GM12874 (cell line): ENCODE results near the gene GCHFR.
A peak's percentile ranks its signal among the peaks of the same experiment; 100 is the strongest.

Experiments used
- TF ChIP-seq, protein P1 (sequence below): IDR thresholded peaks from 2 replicates; pipeline ENCODE4 v1.5.1; 2011; ENCODE audit warnings: low read depth, mild to moderate bottlenecking, control low read depth, low read length, moderate library complexity; ENCODE audit not compliant: insufficient read depth

Gene GCHFR

DNA sequence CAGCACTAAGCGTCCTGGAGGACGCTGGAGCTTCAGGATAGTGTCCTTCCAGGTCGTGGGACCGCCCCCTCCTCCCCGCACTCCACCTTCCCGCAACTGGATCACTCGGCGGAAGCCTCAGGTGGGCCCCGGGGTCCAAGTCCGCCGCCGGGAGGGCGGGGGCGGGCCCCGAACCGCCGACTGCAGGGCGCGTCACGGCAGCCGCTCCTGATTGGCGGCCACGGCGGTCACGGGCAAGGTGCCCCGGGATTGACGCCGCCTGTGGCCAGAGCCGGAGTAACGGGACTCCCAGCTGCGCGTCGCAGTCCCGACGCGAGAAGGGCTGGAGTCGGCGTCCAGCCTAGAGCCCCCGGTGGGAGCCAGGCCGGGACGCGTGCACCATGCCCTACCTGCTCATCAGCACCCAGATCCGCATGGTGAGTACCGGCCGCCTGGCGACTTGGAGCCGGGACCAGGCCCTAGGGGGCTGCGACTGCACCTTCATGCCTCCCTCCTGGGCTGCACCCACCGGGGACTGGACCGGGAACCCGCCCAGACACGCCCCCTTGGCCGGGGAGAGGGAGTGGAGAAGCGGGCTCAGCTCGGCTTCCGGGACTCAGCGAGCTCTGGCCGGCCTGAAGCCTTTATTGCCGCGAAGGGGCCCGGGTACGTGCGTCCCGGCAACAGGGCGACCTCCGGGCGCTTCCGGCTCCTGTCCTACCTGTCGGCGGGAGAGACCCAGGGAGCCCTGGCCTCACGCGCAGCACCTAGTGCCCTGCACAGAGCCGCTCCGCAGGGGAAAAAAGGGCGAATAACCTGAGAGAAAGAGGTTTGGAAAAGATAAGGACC, at the start of gene GCHFR:
GCHFR (plus strand) TSS at position 268 of the 828 bp plus-strand sequence; CDS start at position 381, 113 bp downstream.
- TF ChIP-seq, protein P1, sequence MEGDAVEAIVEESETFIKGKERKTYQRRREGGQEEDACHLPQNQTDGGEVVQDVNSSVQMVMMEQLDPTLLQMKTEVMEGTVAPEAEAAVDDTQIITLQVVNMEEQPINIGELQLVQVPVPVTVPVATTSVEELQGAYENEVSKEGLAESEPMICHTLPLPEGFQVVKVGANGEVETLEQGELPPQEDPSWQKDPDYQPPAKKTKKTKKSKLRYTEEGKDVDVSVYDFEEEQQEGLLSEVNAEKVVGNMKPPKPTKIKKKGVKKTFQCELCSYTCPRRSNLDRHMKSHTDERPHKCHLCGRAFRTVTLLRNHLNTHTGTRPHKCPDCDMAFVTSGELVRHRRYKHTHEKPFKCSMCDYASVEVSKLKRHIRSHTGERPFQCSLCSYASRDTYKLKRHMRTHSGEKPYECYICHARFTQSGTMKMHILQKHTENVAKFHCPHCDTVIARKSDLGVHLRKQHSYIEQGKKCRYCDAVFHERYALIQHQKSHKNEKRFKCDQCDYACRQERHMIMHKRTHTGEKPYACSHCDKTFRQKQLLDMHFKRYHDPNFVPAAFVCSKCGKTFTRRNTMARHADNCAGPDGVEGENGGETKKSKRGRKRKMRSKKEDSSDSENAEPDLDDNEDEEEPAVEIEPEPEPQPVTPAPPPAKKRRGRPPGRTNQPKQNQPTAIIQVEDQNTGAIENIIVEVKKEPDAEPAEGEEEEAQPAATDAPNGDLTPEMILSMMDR = peak; percentile 52

- TF ChIP-seq, protein P1 = no peak
Measured at GRCh38 chr15:40714144-40714543, 49.7 kb upstream of the GCHFR start.

DNA sequence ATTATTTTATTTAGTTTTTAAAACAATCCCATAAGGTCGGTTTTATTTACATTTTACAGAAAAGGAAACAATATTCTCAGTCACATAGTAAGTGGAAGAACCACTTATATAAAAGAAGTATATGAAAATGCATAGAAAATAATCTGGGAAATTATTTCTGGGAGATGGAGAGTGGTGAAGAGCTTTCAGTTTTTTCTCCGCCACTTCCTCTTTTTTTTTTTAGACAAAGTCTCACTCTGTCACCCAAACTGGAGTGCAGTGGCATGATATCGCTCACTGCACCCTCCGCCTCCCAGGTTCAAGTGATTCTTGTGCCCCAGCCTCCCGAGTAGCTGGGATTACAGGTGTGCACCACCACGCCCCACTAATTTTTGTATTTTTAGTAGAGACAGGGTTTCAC, 47.7 kb upstream of the GCHFR start:
- TF ChIP-seq, protein P1 = no peak

DNA sequence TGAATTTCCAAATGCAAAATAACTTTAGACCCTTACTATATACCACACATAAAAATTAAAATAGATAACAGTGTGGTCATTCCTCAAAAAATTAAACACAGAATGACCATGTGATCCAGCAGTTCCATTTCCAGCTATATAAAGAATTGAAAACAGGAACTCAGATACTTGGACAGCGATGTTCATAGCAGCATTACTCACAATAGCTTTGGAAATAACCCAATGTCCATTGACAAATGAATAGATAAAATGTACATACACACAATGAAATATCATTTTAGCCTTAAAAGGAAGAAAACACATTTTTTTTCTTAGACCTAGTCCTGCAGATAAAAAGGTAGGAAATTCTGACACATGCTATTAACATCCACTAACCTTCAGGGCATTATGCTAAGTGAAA, 42.2 kb upstream of the GCHFR start:
- TF ChIP-seq, protein P1 = no peak

DNA sequence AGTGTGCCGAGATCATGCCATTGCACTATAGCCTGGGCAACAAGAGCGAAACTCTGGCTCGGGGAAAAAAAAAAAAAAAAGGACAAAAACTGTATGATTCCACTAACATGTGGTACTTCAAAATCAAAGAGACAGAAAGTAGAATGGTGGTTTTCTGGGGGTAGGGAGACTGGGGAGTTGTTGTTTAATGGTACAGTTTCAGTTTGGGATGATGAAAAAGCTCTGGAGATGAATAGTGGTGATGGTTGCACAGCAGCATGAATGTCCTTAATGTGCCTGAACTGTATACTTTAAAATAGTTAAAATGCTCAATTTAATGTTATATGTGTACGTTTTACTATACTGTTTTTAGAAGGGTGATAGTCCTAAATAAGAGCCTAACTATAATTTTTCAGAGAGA, 41.5 kb upstream of the GCHFR start:
- TF ChIP-seq, protein P1 = no peak

GRCh38 chr15:40722934-40723333, 40.9 kb upstream of the GCHFR start:
- TF ChIP-seq, protein P1 = no peak

DNA sequence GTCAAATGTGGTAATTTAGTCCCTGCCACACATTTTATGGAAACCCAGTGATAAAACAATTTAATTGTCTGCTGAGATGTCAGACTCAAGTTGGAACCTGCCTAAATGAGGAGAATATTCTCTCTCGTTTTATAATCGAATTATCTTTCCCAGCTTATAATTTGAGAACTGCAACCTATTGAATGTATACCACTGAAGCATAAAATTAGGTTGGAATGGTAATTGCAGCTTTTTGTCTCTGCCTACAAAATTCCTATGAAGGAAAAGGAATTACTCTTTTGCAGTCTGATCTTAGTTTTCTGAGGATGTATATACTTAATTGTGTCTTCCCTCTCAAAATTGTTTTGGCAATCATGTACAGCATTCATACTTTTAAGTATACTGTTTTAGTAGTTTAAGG, 39.9 kb upstream of the GCHFR start:
- TF ChIP-seq, protein P1 = no peak
